ENCODE data around the gene GSAP.

GSAP gene

GRCh38 chr7:77438131-77438530 is 22.0 kb upstream of the GSAP start:
- DNase-seq: no peak

- DNase-seq: no peak
Measured at GRCh38 chr7:77434570-77435275, 18.6 kb upstream of the GSAP start.

GRCh38 chr7:77433901-77434300 is 17.8 kb upstream of the GSAP start:
- no peak for DNase-seq

- DNase-seq: no peak
Measured at GRCh38 chr7:77430927-77431326, 14.8 kb upstream of the GSAP start.

GRCh38 chr7:77428777-77429231 is 12.7 kb upstream of the GSAP start:
- DNase-seq: no peak

GRCh38 chr7:77427996-77428603 is 12.0 kb upstream of the GSAP start:
- no peak for DNase-seq

- no peak for DNase-seq
Measured at GRCh38 chr7:77426521-77427051, 10.4 kb upstream of the GSAP start.

GRCh38 chr7:77426052-77426404 is 9.9 kb upstream of the GSAP start:
- no peak for DNase-seq

- no peak for DNase-seq
Measured at GRCh38 chr7:77425101-77426051, 9.2 kb upstream of the GSAP start.

- no peak for DNase-seq
Measured at GRCh38 chr7:77422500-77422899, 6.4 kb upstream of the GSAP start.

- no peak for DNase-seq
Measured at GRCh38 chr7:77420986-77421672, 5.0 kb upstream of the GSAP start.

- DNase-seq: no peak
Measured at GRCh38 chr7:77420438-77420837, 4.3 kb upstream of the GSAP start.

- DNase-seq: no peak
Measured at GRCh38 chr7:77419102-77419501, 3.0 kb upstream of the GSAP start.

- no peak for DNase-seq
Measured at GRCh38 chr7:77417801-77418200, 1.7 kb upstream of the GSAP start.

GRCh38 chr7:77416621-77417371 is 647 bp upstream of the GSAP start:
- no peak for DNase-seq

GRCh38 chr7:77415476-77415822 is 700 bp downstream of the GSAP start:
- no peak for DNase-seq

GRCh38 chr7:77413861-77414424 is 2.2 kb downstream of the GSAP start:
- no peak for DNase-seq

- DNase-seq: no peak
Measured at GRCh38 chr7:77413128-77413527, 3.0 kb downstream of the GSAP start.

- no peak for DNase-seq
Measured at GRCh38 chr7:77409739-77410547, 6.2 kb downstream of the GSAP start.

- DNase-seq: no peak
Measured at GRCh38 chr7:77409005-77409738, 7.0 kb downstream of the GSAP start.
